Nephron (organoid): ENCODE measurements around the gene LATS2.

ENCODE experiments used
- H3K27ac Mint-ChIP-seq, 3 experiments: 2 replicates each; pipeline ENCODE4 v1.8.0; 2020; ENCODE audit warnings: mixed read lengths in 3 of 3, mild to moderate bottlenecking in 2 of 3, moderate library complexity in 1 of 3
- H3K27me3 Mint-ChIP-seq: 2 replicates; pipeline ENCODE4 v1.8.0; 2021; ENCODE audit warnings: low read depth, mild to moderate bottlenecking, moderate library complexity, mixed read lengths
- H3K36me3 Mint-ChIP-seq: 2 replicates; pipeline ENCODE4 v1.8.0; 2020; ENCODE audit warnings: low read depth, mixed read lengths
- H3K4me1 Mint-ChIP-seq: 2 replicates; pipeline ENCODE4 v1.8.0; 2020; ENCODE audit warnings: mixed read lengths
- H3K4me3 Mint-ChIP-seq, 3 experiments: 2 replicates each; pipeline ENCODE4 v1.8.0; 2020; ENCODE audit warnings: mild to moderate bottlenecking in 3 of 3, mixed read lengths in 3 of 3, moderate library complexity in 2 of 3
- H3K9me3 Mint-ChIP-seq: 2 replicates; pipeline ENCODE4 v1.8.0; 2020; ENCODE audit warnings: mixed read lengths
- CTCF ChIP-seq, 3 experiments: fragments of 200-600 bp; sonication (generic); IDR thresholded peaks; one replicate each; pipeline ENCODE4 v1.5.0; 2021; ENCODE audit warnings: antibody characterized with exemption in 3 of 3; ENCODE audit not compliant: unreplicated experiment in 3 of 3

Gene LATS2

GRCh38 chr13:21012841-21013681 lies 48.3 kb downstream of the LATS2 start:
- no peaks in the 10 kb centered on the region for H3K9me3 Mint-ChIP-seq
- no peak for TF ChIP-seq CTCF (IDR thresholded peaks at IDR 0.05; ENCODE audit: unreplicated experiment in 3 of 3)
- H3K4me1 Mint-ChIP-seq, result peaks cover 76% of the 10 kb centered on the region
- H3K27me3 Mint-ChIP-seq, result no peaks in the 10 kb centered on the region
- peak overlapping the region; percentile 88 to 95 (median 90) for H3K27ac Mint-ChIP-seq
- H3K36me3 Mint-ChIP-seq, result no peaks in the 10 kb centered on the region
- no peak overlapping the region for H3K4me3 Mint-ChIP-seq

GRCh38 chr13:21012211-21012610 lies 49.2 kb downstream of the LATS2 start:
- Mint-ChIP-seq H3K4me1 (peaks cover 76% of the 10 kb centered on the region), H3K27ac (peak overlapping the region; percentile 29 to 94 (median 90)), H3K4me3 (no peak overlapping the region), H3K9me3 (no peaks in the 10 kb centered on the region), H3K27me3 (no peaks in the 10 kb centered on the region), H3K36me3 (no peaks in the 10 kb centered on the region)
- TF ChIP-seq CTCF (IDR thresholded peaks at IDR 0.05; ENCODE audit: unreplicated experiment in 3 of 3), result no peak

- Mint-ChIP-seq H3K9me3 (no peaks in the 10 kb centered on the region), H3K27ac (peak overlapping the region; percentile 72 to 94 (median 93)), H3K4me1 (peaks cover 74% of the 10 kb centered on the region), H3K27me3 (no peaks in the 10 kb centered on the region), H3K4me3 (no peak overlapping the region), H3K36me3 (no peaks in the 10 kb centered on the region)
- TF ChIP-seq CTCF (IDR thresholded peaks at IDR 0.05; ENCODE audit: unreplicated experiment in 3 of 3), result no peak
Observed at GRCh38 chr13:21011378-21011777, 50.0 kb downstream of the LATS2 start.

- peak overlapping the region; percentile 72 to 94 (median 93) for H3K27ac Mint-ChIP-seq
- H3K36me3 Mint-ChIP-seq, result no peaks in the 10 kb centered on the region
- no peaks in the 10 kb centered on the region for H3K27me3 Mint-ChIP-seq
- no peaks in the 10 kb centered on the region for H3K9me3 Mint-ChIP-seq
- peak overlapping the region in 1 of 3 experiments; percentile 45 for H3K4me3 Mint-ChIP-seq
- TF ChIP-seq CTCF (IDR thresholded peaks at IDR 0.05; ENCODE audit: unreplicated experiment in 3 of 3), result no peak
- peaks cover 80% of the 10 kb centered on the region for H3K4me1 Mint-ChIP-seq
Observed at GRCh38 chr13:21010621-21011020, 50.8 kb downstream of the LATS2 start.

GRCh38 chr13:21009036-21009435 lies 52.4 kb downstream of the LATS2 start:
- Mint-ChIP-seq H3K36me3 (no peaks in the 10 kb centered on the region), H3K4me3 (no peak overlapping the region), H3K4me1 (peaks cover 77% of the 10 kb centered on the region), H3K27ac (peak overlapping the region; percentile 24 to 76 (median 72)), H3K9me3 (no peaks in the 10 kb centered on the region), H3K27me3 (no peaks in the 10 kb centered on the region)
- no peak for TF ChIP-seq CTCF (IDR thresholded peaks at IDR 0.05; ENCODE audit: unreplicated experiment in 3 of 3)

- H3K9me3 Mint-ChIP-seq, result no peaks in the 10 kb centered on the region
- no peak overlapping the region for H3K4me3 Mint-ChIP-seq
- H3K27me3 Mint-ChIP-seq, result no peaks in the 10 kb centered on the region
- no peak for TF ChIP-seq CTCF (IDR thresholded peaks at IDR 0.05; ENCODE audit: unreplicated experiment in 3 of 3)
- H3K27ac Mint-ChIP-seq, result no peak overlapping the region
- H3K4me1 Mint-ChIP-seq, result peaks cover 67% of the 10 kb centered on the region
- H3K36me3 Mint-ChIP-seq, result no peaks in the 10 kb centered on the region
Observed at GRCh38 chr13:21008026-21008425, 53.4 kb downstream of the LATS2 start.
